SK-N-SH (cell line): ENCODE data around the gene TEPSIN.

Source experiments
- CHD2 ChIP-seq: fragments of 150-350 bp; IDR thresholded peaks from 2 replicates; pipeline ENCODE4 v1.6.1; 2018; ENCODE audit warnings: low read length; ENCODE audit not compliant: partially characterized antibody
- CTCF ChIP-seq: fragments of 200-600 bp; sonication (generic); IDR thresholded peaks from 2 replicates; pipeline ENCODE4 v1.6.1; 2017; ENCODE audit warnings: antibody characterized with exemption, mild to moderate bottlenecking, moderate library complexity
- EP300 ChIP-seq, 2 experiments: IDR thresholded peaks; 2 replicates each; pipeline versions ENCODE4 v1.4.0 to v1.6.1; 2012; ENCODE audit warnings: borderline replicate concordance in 1 of 2, low read depth in 1 of 2, low read length in 1 of 2
- JUND ChIP-seq: IDR thresholded peaks from 2 replicates; pipeline ENCODE4 v1.4.0; 2012
- MAX ChIP-seq: IDR thresholded peaks from 2 replicates; pipeline ENCODE4 v1.4.0; 2012; ENCODE audit warnings: low read depth
- MXI1 ChIP-seq: IDR thresholded peaks from 2 replicates; pipeline ENCODE4 v1.6.1; 2012; ENCODE audit warnings: mild to moderate bottlenecking, low read depth, low read length, improper control_type of control experiment
- NFIC ChIP-seq: IDR thresholded peaks from 2 replicates; pipeline ENCODE4 v1.4.0; 2012; ENCODE audit warnings: borderline replicate concordance
- POLR2AphosphoS5 ChIP-seq: IDR thresholded peaks from 2 replicates; pipeline ENCODE4 v1.6.1; 2012; ENCODE audit warnings: low read depth, low read length
- RFX5 ChIP-seq: IDR thresholded peaks from 2 replicates; pipeline ENCODE4 v1.6.1; 2012; ENCODE audit warnings: mild to moderate bottlenecking, improper control_type of control experiment, low read length
- TAF1 ChIP-seq: IDR thresholded peaks from 2 replicates; pipeline ENCODE4 v1.6.1; 2012; ENCODE audit warnings: low read depth, mild to moderate bottlenecking, low read length, moderate library complexity, borderline replicate concordance
- USF2 ChIP-seq: fragments of 150-350 bp; IDR thresholded peaks from 2 replicates; pipeline ENCODE4 v1.6.1; 2017; ENCODE audit warnings: antibody characterized with exemption, low read length, low read depth, borderline replicate concordance
- YY1 ChIP-seq: IDR thresholded peaks from 2 replicates; pipeline ENCODE4 v1.4.0; 2012; ENCODE audit warnings: low read depth, mild to moderate bottlenecking

GRCh38 chr17:81187586-81188490 lies 51.0 kb downstream of the TEPSIN start:
- TF ChIP-seq NFIC (no peak), CTCF (no peak), POLR2AphosphoS5 (no peak), CHD2 (no peak), MAX (no peak), JUND (no peak), USF2 (no peak), RFX5 (no peak), MXI1 (no peak), EP300 (IDR thresholded peaks at IDR 0.05; ENCODE audit: borderline replicate concordance in 1 of 2, low read depth in 1 of 2, low read length in 1 of 2) (no peak), YY1 (no peak), TAF1 (no peak)
